ENCODE results near the gene ETFB.

ETFB gene

GRCh38 chr19:51317968-51318367 is 48.2 kb downstream of the ETFB start:
- Mint-ChIP-seq H3K9me3 (no peaks in the 10 kb centered on the region), H3K27me3 (ENCODE audit: low read depth) (peaks cover 24% of the 10 kb centered on the region), H3K4me1 (ENCODE audit: low read depth) (peaks cover 2% of the 10 kb centered on the region), H3K4me3 (no peak overlapping the region), H3K27ac (no peak overlapping the region), H3K36me3 (ENCODE audit: low read depth) (no peaks in the 10 kb centered on the region)

- Mint-ChIP-seq H3K4me3 (no peak overlapping the region), H3K27ac (no peak overlapping the region), H3K36me3 (ENCODE audit: low read depth) (no peaks in the 10 kb centered on the region), H3K9me3 (no peaks in the 10 kb centered on the region), H3K4me1 (ENCODE audit: low read depth) (peaks cover 2% of the 10 kb centered on the region), H3K27me3 (ENCODE audit: low read depth) (peaks cover 27% of the 10 kb centered on the region)
Measured at GRCh38 chr19:51317376-51317775, 48.8 kb downstream of the ETFB start.

- Mint-ChIP-seq H3K4me3 (no peak overlapping the region), H3K27me3 (ENCODE audit: low read depth) (peaks cover 30% of the 10 kb centered on the region), H3K9me3 (no peaks in the 10 kb centered on the region), H3K4me1 (ENCODE audit: low read depth) (peaks cover 2% of the 10 kb centered on the region), H3K36me3 (ENCODE audit: low read depth) (no peaks in the 10 kb centered on the region), H3K27ac (no peak overlapping the region)
Measured at GRCh38 chr19:51316688-51317087, 49.5 kb downstream of the ETFB start.

- Mint-ChIP-seq H3K36me3 (ENCODE audit: low read depth) (no peaks in the 10 kb centered on the region), H3K27ac (no peak within 1 kb of the TSS), H3K4me1 (ENCODE audit: low read depth) (peaks cover 2% of the 10 kb centered on the region), H3K4me3 (no peak within 1 kb of the TSS), H3K27me3 (ENCODE audit: low read depth) (peaks cover 46% of the 10 kb centered on the region), H3K9me3 (peaks cover 10% of the 10 kb centered on the region)
Measured at GRCh38 chr19:51311351-51312257, 54.6 kb downstream of the ETFB start, which contains the start of gene IGLON5. TSS of gene IGLON5 (plus strand) at chr19:51311644. CDS start at chr19:51311848, 204 bp downstream.

- no peaks in the 10 kb centered on the region for H3K36me3 Mint-ChIP-seq (ENCODE audit: low read depth)
- peaks cover 20% of the 10 kb centered on the region for H3K27me3 Mint-ChIP-seq (ENCODE audit: low read depth)
- H3K4me3 Mint-ChIP-seq, result no peak overlapping the region
- H3K9me3 Mint-ChIP-seq, result peaks cover 17% of the 10 kb centered on the region
- H3K27ac Mint-ChIP-seq, result no peak overlapping the region
- H3K4me1 Mint-ChIP-seq (ENCODE audit: low read depth), result no peaks in the 10 kb centered on the region
Measured at GRCh38 chr19:51305479-51305878, 60.7 kb downstream of the ETFB start.

GRCh38 chr19:51301266-51301665 is 64.9 kb downstream of the ETFB start:
- H3K4me3 Mint-ChIP-seq, result no peak overlapping the region
- no peaks in the 10 kb centered on the region for H3K4me1 Mint-ChIP-seq (ENCODE audit: low read depth)
- peaks cover 6% of the 10 kb centered on the region for H3K9me3 Mint-ChIP-seq
- H3K27ac Mint-ChIP-seq, result no peak overlapping the region
- H3K36me3 Mint-ChIP-seq (ENCODE audit: low read depth), result no peaks in the 10 kb centered on the region
- peaks cover 4% of the 10 kb centered on the region for H3K27me3 Mint-ChIP-seq (ENCODE audit: low read depth)

- H3K27ac Mint-ChIP-seq, result no peak overlapping the region
Measured at GRCh38 chr19:51297406-51297805, 68.8 kb downstream of the ETFB start.

GRCh38 chr19:51296336-51297093 is 69.7 kb downstream of the ETFB start:
- no peak overlapping the region for H3K4me3 Mint-ChIP-seq
- H3K27me3 Mint-ChIP-seq (ENCODE audit: low read depth), result no peaks in the 10 kb centered on the region
- H3K27ac Mint-ChIP-seq, result no peak overlapping the region
- no peaks in the 10 kb centered on the region for H3K9me3 Mint-ChIP-seq
- no peaks in the 10 kb centered on the region for H3K36me3 Mint-ChIP-seq (ENCODE audit: low read depth)
- H3K4me1 Mint-ChIP-seq (ENCODE audit: low read depth), result no peaks in the 10 kb centered on the region

More at GRCh38 chr19:51297406-51297805, 68.8 kb downstream of the ETFB start:
- H3K4me1 Mint-ChIP-seq (ENCODE audit: low read depth), result no peaks in the 10 kb centered on the region
- H3K36me3 Mint-ChIP-seq (ENCODE audit: low read depth), result no peaks in the 10 kb centered on the region
- H3K9me3 Mint-ChIP-seq, result no peaks in the 10 kb centered on the region
- H3K27me3 Mint-ChIP-seq (ENCODE audit: low read depth), result no peaks in the 10 kb centered on the region
- no peak overlapping the region for H3K4me3 Mint-ChIP-seq

GRCh38 chr19:51295382-51296126 is 70.6 kb downstream of the ETFB start:
- H3K27me3 Mint-ChIP-seq (ENCODE audit: low read depth), result no peaks in the 10 kb centered on the region
- H3K9me3 Mint-ChIP-seq, result no peaks in the 10 kb centered on the region
- H3K4me3 Mint-ChIP-seq, result no peak overlapping the region
- no peak overlapping the region for H3K27ac Mint-ChIP-seq
- no peaks in the 10 kb centered on the region for H3K4me1 Mint-ChIP-seq (ENCODE audit: low read depth)
- H3K36me3 Mint-ChIP-seq (ENCODE audit: low read depth), result no peaks in the 10 kb centered on the region

Data from T-helper 1 cell treated with Interleukin-12 subunit alpha and Interleukin-12 subunit beta and Interleukin-4 antibody, amounts not matched to agents 30 μg/mL and 1 μg/mL, for 36 hours (primary cell).